ENCODE data around the gene HS3ST5. TPM values are rescaled to one million over a fixed set of nuclear protein-coding genes. Genes with fewer than 3 reads are reported as not detected.

The HS3ST5 gene
- total and polyA plus RNA-seq, 2 donors (not counting 3 experiments of a cell fraction or from before 2014, with no cell fraction given), result not detected

DNA sequence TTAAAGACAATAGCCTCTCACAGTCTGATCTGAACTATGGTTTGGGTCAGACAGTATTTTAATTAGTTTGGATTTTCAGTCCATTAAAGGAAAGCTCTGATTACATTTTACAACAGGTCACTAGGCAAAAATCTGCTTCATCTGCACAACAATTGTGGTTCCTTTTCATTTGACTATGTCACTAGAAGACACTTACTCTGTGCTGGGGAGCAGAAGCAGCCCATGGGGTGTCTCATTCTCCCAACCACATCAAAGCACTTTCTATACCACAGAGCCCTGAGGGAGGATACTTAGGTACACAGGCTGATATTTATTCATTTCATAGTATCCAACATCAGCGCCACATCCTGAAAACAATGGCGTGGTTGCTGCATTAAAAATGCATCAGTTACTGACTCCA lies 335.3 kb downstream of the HS3ST5 start:
- Histone ChIP-seq H2AFZ (ENCODE audit: low read depth, low read length) (no peak overlapping the region), H3K79me2 (ENCODE audit: control insufficient read depth, insufficient read depth, low read length) (no peaks in the 10 kb centered on the region), H3K27ac (ENCODE audit: insufficient read depth, low read depth, low read length) (peak overlapping the region; percentile 45), H3K4me2 (ENCODE audit: insufficient read depth, low read length) (no peak overlapping the region), H3K36me3 (ENCODE audit: control insufficient read depth in 2 of 2, extremely low read depth in 1 of 2, insufficient read depth in 2 of 2, low read length in 2 of 2) (no peaks in the 10 kb centered on the region), H3K9ac (replicated peaks; ENCODE audit: extremely low read depth, insufficient read depth, low read length) (no peak overlapping the region), H3K9me1 (replicated peaks; ENCODE audit: control insufficient read depth, extremely low read depth, insufficient read depth, low read length) (no peaks in the 10 kb centered on the region), H3K27me3 (ENCODE audit: control insufficient read depth in 2 of 2, insufficient read depth in 2 of 2, low read length in 2 of 2) (no peaks in the 10 kb centered on the region), H3K4me1 (ENCODE audit: control insufficient read depth, extremely low read depth, insufficient read depth, low read length) (peaks cover 19% of the 10 kb centered on the region), H3K9me3 (replicated peaks; ENCODE audit: control insufficient read depth, insufficient read depth, low read length) (no peaks in the 10 kb centered on the region), H3K4me3 (replicated peaks in 1 of 3; ENCODE audit: insufficient read depth in 1 of 3, low read depth in 1 of 3, low read length in 3 of 3) (no peak overlapping the region), H4K20me1 (replicated peaks; ENCODE audit: control insufficient read depth, extremely low read depth, insufficient read depth, low read length) (no peaks in the 10 kb centered on the region)
- intact Hi-C loops (cut with micrococcal nuclease) (no loop called here), dilution Hi-C loops (cut with MboI; ENCODE audit: extremely low pct_ligation_motif_present, low sequenced_read_pairs) (no loop called here)
- FAIRE-seq (no peak), DNase-seq (ENCODE audit: low read depth, low spot score) (no peak)
- ChIA-PET POLR2A (no interaction called here), CTCF (interaction anchor here (4.1 kb wide), 1 partner anchor 12 kb away, joined by 20 read pairs; no protein-coding TSS in a partner anchor)
- TF ChIP-seq, protein P1, sequence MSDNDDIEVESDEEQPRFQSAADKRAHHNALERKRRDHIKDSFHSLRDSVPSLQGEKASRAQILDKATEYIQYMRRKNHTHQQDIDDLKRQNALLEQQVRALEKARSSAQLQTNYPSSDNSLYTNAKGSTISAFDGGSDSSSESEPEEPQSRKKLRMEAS (IDR thresholded peaks at IDR 0.05; ENCODE audit: insufficient read depth, insufficient read length), result no peak
- TF ChIP-seq, protein P2, sequence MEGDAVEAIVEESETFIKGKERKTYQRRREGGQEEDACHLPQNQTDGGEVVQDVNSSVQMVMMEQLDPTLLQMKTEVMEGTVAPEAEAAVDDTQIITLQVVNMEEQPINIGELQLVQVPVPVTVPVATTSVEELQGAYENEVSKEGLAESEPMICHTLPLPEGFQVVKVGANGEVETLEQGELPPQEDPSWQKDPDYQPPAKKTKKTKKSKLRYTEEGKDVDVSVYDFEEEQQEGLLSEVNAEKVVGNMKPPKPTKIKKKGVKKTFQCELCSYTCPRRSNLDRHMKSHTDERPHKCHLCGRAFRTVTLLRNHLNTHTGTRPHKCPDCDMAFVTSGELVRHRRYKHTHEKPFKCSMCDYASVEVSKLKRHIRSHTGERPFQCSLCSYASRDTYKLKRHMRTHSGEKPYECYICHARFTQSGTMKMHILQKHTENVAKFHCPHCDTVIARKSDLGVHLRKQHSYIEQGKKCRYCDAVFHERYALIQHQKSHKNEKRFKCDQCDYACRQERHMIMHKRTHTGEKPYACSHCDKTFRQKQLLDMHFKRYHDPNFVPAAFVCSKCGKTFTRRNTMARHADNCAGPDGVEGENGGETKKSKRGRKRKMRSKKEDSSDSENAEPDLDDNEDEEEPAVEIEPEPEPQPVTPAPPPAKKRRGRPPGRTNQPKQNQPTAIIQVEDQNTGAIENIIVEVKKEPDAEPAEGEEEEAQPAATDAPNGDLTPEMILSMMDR (IDR thresholded peaks at IDR 0.05; ENCODE audit: extremely low read depth in 1 of 2, insufficient read depth in 1 of 2, low read depth in 1 of 2, low read length in 2 of 2), result no peak
- TF ChIP-seq EZH2 (IDR thresholded peaks at IDR 0.05; ENCODE audit: borderline replicate concordance, low read depth, low read length, severe bottlenecking) (no peak), JUN (IDR thresholded peaks at IDR 0.05; ENCODE audit: borderline replicate concordance, insufficient read depth, insufficient read length, low read depth) (no peak), GATA2 (IDR thresholded peaks at IDR 0.05; ENCODE audit: insufficient read depth, insufficient read length, low read depth, low read length) (no peak), POLR2AphosphoS5 (IDR thresholded peaks at IDR 0.05; ENCODE audit: insufficient read depth, low read depth, low read length) (no peak), POLR2A (IDR thresholded peaks at IDR 0.05; ENCODE audit: low read depth, low read length) (no peak)
- BruUV-seq (replicated peaks), result no TSS peak

Small RNA genes lying within 50 kb of the gene (small RNA-seq; reads per million reads assigned to genes)
- not detected for gene RNA5SP213 (ENCODE audit: insufficient read depth, insufficient read length, low read depth, low replicate concordance)
